ENCODE data around the gene WNT4. TPM values are rescaled to one million over a fixed set of nuclear protein-coding genes. Genes with fewer than 3 reads are reported as not detected.

Gene WNT4
- total RNA-seq, 1 donor from 2014 or later, result 0.19 TPM

- H3K9me3 Mint-ChIP-seq (ENCODE audit: unreplicated experiment), result no peaks in the 10 kb centered on the region
- TF ChIP-seq, protein P1, sequence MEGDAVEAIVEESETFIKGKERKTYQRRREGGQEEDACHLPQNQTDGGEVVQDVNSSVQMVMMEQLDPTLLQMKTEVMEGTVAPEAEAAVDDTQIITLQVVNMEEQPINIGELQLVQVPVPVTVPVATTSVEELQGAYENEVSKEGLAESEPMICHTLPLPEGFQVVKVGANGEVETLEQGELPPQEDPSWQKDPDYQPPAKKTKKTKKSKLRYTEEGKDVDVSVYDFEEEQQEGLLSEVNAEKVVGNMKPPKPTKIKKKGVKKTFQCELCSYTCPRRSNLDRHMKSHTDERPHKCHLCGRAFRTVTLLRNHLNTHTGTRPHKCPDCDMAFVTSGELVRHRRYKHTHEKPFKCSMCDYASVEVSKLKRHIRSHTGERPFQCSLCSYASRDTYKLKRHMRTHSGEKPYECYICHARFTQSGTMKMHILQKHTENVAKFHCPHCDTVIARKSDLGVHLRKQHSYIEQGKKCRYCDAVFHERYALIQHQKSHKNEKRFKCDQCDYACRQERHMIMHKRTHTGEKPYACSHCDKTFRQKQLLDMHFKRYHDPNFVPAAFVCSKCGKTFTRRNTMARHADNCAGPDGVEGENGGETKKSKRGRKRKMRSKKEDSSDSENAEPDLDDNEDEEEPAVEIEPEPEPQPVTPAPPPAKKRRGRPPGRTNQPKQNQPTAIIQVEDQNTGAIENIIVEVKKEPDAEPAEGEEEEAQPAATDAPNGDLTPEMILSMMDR (IDR thresholded peaks at IDR 0.05), result no peak
- no peak overlapping the region for H3K27ac Mint-ChIP-seq (ENCODE audit: unreplicated experiment)
- H3K4me3 Mint-ChIP-seq (ENCODE audit: unreplicated experiment), result no peak overlapping the region
- no peaks in the 10 kb centered on the region for H3K27me3 Mint-ChIP-seq (ENCODE audit: unreplicated experiment)
- H3K36me3 Mint-ChIP-seq (ENCODE audit: unreplicated experiment), result peaks cover 15% of the 10 kb centered on the region
- H3K4me1 Mint-ChIP-seq (ENCODE audit: unreplicated experiment), result no peaks in the 10 kb centered on the region
- DNase-seq (ENCODE audit: extremely low spot score, unreplicated experiment), result no peak
Observed at GRCh38 chr1:22102746-22103145, 40.2 kb downstream of the WNT4 start.

DNA sequence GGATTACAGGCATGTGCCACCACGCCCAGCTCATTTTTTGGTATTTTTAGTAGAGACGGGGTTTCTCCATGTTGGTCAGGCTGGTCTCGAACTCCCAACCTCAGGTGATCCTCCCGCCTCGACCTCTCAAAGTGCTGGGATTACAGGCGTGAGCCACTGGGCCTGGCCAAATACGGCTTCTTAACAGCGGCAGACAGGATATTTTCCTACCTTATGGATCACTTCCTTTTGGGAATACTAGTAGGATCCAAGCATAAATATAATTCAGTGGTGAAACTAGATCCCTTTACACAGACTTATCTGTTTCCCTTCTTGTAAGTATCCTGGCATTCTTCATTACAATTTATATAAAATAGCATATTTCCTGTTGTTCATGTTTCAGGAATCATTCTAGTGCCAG, 40.9 kb downstream of the WNT4 start:
- no peaks in the 10 kb centered on the region for H3K4me1 Mint-ChIP-seq (ENCODE audit: unreplicated experiment)

GRCh38 chr1:22101199-22101598, 41.7 kb downstream of the WNT4 start:
- Mint-ChIP-seq H3K27me3 (ENCODE audit: unreplicated experiment) (no peaks in the 10 kb centered on the region), H3K36me3 (ENCODE audit: unreplicated experiment) (peaks cover 24% of the 10 kb centered on the region), H3K4me1 (ENCODE audit: unreplicated experiment) (no peaks in the 10 kb centered on the region), H3K27ac (ENCODE audit: unreplicated experiment) (no peak overlapping the region), H3K9me3 (ENCODE audit: unreplicated experiment) (no peaks in the 10 kb centered on the region), H3K4me3 (ENCODE audit: unreplicated experiment) (no peak overlapping the region)
- TF ChIP-seq, protein P1 (IDR thresholded peaks at IDR 0.05), result no peak
- DNase-seq (ENCODE audit: extremely low spot score, unreplicated experiment), result no peak

More for the DNA sequence above, 40.9 kb downstream of the WNT4 start:
- TF ChIP-seq, protein P1 (IDR thresholded peaks at IDR 0.05), result no peak
- DNase-seq (ENCODE audit: extremely low spot score, unreplicated experiment), result no peak
- Mint-ChIP-seq H3K27me3 (ENCODE audit: unreplicated experiment) (no peaks in the 10 kb centered on the region), H3K36me3 (ENCODE audit: unreplicated experiment) (peaks cover 20% of the 10 kb centered on the region), H3K27ac (ENCODE audit: unreplicated experiment) (no peak overlapping the region), H3K9me3 (ENCODE audit: unreplicated experiment) (no peaks in the 10 kb centered on the region), H3K4me3 (ENCODE audit: unreplicated experiment) (no peak overlapping the region)

GRCh38 chr1:22100168-22100567, 42.7 kb downstream of the WNT4 start:
- Mint-ChIP-seq H3K27ac (ENCODE audit: unreplicated experiment) (no peak overlapping the region), H3K36me3 (ENCODE audit: unreplicated experiment) (peaks cover 28% of the 10 kb centered on the region), H3K27me3 (ENCODE audit: unreplicated experiment) (no peaks in the 10 kb centered on the region), H3K9me3 (ENCODE audit: unreplicated experiment) (no peaks in the 10 kb centered on the region), H3K4me1 (ENCODE audit: unreplicated experiment) (no peaks in the 10 kb centered on the region), H3K4me3 (ENCODE audit: unreplicated experiment) (no peak overlapping the region)
- TF ChIP-seq, protein P1 (IDR thresholded peaks at IDR 0.05), result no peak
- no peak for DNase-seq (ENCODE audit: extremely low spot score, unreplicated experiment)

DNA sequence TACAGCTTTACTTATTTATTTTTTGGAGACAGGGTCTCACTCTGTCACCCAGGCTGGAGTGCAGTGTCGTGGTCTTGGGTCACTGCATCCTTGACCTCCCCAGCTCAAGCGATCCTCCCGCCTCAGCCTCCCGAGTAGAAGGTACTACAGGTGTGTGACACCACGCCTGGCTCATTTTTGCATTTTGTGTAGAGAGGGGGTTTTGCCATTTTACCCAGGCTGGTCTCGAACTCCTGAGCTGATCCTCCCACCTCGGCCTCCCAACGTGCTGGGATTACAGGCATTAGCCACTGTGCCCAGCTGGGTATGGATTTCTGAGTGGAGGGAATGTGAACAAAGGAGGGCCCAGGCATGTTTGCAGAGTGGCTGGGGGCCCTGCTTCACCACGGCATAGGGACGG, 44.1 kb downstream of the WNT4 start:
- H3K27me3 Mint-ChIP-seq (ENCODE audit: unreplicated experiment), result no peaks in the 10 kb centered on the region
- H3K36me3 Mint-ChIP-seq (ENCODE audit: unreplicated experiment), result peaks cover 30% of the 10 kb centered on the region
- H3K4me3 Mint-ChIP-seq (ENCODE audit: unreplicated experiment), result no peak overlapping the region
- no peak overlapping the region for H3K27ac Mint-ChIP-seq (ENCODE audit: unreplicated experiment)
- H3K4me1 Mint-ChIP-seq (ENCODE audit: unreplicated experiment), result no peaks in the 10 kb centered on the region
- TF ChIP-seq, protein P1 (IDR thresholded peaks at IDR 0.05), result no peak
- DNase-seq (ENCODE audit: extremely low spot score, unreplicated experiment), result no peak
- H3K9me3 Mint-ChIP-seq (ENCODE audit: unreplicated experiment), result no peaks in the 10 kb centered on the region

All from osteocyte (in vitro differentiated cells).